HEK293 (cell line): Measurements from ENCODE around the gene AQP5.

Experiments used
- BCL6B ChIP-seq: fragments of 450-650 bp; formaldehyde crosslinking; IDR thresholded peaks from 2 replicates; pipeline ENCODE4 v1.5.1; 2017; ENCODE audit warnings: missing biosample characterization, missing genetic modification characterization
- CTCF ChIP-seq: fragments of 450-650 bp; formaldehyde crosslinking; IDR thresholded peaks from 2 replicates; pipeline ENCODE4 v1.5.1; 2016; ENCODE audit warnings: missing biosample characterization, missing genetic modification characterization
- GLI2 ChIP-seq: fragments of 450-650 bp; formaldehyde crosslinking; IDR thresholded peaks from 2 replicates; pipeline ENCODE4; 2017; ENCODE audit warnings: missing biosample characterization, missing genetic modification characterization, low read depth, borderline replicate concordance
- SCRT1 ChIP-seq: fragments of 450-650 bp; formaldehyde crosslinking; IDR thresholded peaks from 2 replicates; pipeline ENCODE4 v1.5.1; 2016; ENCODE audit warnings: missing biosample characterization, missing genetic modification characterization, borderline replicate concordance
- YY1 ChIP-seq: fragments of 450-650 bp; formaldehyde crosslinking; IDR thresholded peaks from 2 replicates; pipeline ENCODE4 v1.5.1; 2018; ENCODE audit warnings: missing biosample characterization, missing genetic modification characterization
- ZBTB11 ChIP-seq: fragments of 450-650 bp; formaldehyde crosslinking; conservative IDR thresholded peaks from 2 replicates; pipeline ENCODE4 v1.5.1; 2016; ENCODE audit warnings: low read depth, missing biosample characterization, missing genetic modification characterization
- ZBTB49 ChIP-seq: fragments of 450-650 bp; formaldehyde crosslinking; IDR thresholded peaks from 2 replicates; pipeline ENCODE4 v1.5.1; 2016; ENCODE audit warnings: missing biosample characterization, missing genetic modification characterization, low read depth
- ZFP3 ChIP-seq: fragments of 450-650 bp; formaldehyde crosslinking; IDR thresholded peaks from 2 replicates; pipeline ENCODE4 v1.5.1; 2016; ENCODE audit warnings: low read depth, missing biosample characterization, missing genetic modification characterization
- ZNF274 ChIP-seq, 2 experiments: fragments of 200-500 bp in 1 of 2; fragments of 450-650 bp in 1 of 2; sonication (Bioruptor generic) in 1 of 2; formaldehyde crosslinking in 1 of 2; IDR thresholded peaks; 2 replicates each; pipeline versions ENCODE4 v1.5.1 to v1.6.1; 2014 to 2016; ENCODE audit warnings: borderline replicate concordance in 1 of 2, inconsistent platforms in 1 of 2, low read length in 1 of 2, missing biosample characterization in 1 of 2, missing genetic modification characterization in 1 of 2
- ZNF433 ChIP-seq: fragments of 450-650 bp; formaldehyde crosslinking; IDR thresholded peaks from 2 replicates; pipeline ENCODE4 v1.5.1; 2016; ENCODE audit warnings: missing biosample characterization, missing genetic modification characterization, low read depth
- ZNF521 ChIP-seq: fragments of 450-650 bp; formaldehyde crosslinking; IDR thresholded peaks from 2 replicates; pipeline ENCODE4 v1.5.1; 2017; ENCODE audit warnings: missing biosample characterization, mild to moderate bottlenecking, missing genetic modification characterization
- ZNF76 ChIP-seq: fragments of 450-650 bp; formaldehyde crosslinking; IDR thresholded peaks from 2 replicates; pipeline ENCODE4; 2016; ENCODE audit warnings: low read depth, missing biosample characterization, missing genetic modification characterization, borderline replicate concordance

GRCh38 chr12:49917788-49918173 is 43.9 kb upstream of the AQP5 start:
- TF ChIP-seq CTCF (tag by site-specific recombination) (no peak), SCRT1 (no peak), ZNF433 (no peak), ZBTB49 (no peak), GLI2 (tag by site-specific recombination) (no peak), ZNF521 (tag by site-specific recombination) (no peak), ZNF274 (IDR thresholded peaks at IDR 0.05; ENCODE audit: low read length) (no peak), ZNF274 (tag by site-specific recombination; IDR thresholded peaks at IDR 0.05; ENCODE audit: borderline replicate concordance) (no peak), ZBTB11 (tag by site-specific recombination) (no peak), YY1 (no peak), BCL6B (tag by site-specific recombination) (no peak), ZNF76 (tag by site-specific recombination) (no peak), ZFP3 (tag by site-specific recombination) (no peak)
